ENCODE results near the gene EIF4A3. TPM values are rescaled to one million over a fixed set of nuclear protein-coding genes. Genes with fewer than 3 reads are reported as not detected.

The EIF4A3 gene
- total and polyA plus RNA-seq, 9 of the 15 experiments (the other 6 are each of a cell fraction or from before 2014, with no cell fraction given) = 62.7 to 171 (median 127) TPM

DNA sequence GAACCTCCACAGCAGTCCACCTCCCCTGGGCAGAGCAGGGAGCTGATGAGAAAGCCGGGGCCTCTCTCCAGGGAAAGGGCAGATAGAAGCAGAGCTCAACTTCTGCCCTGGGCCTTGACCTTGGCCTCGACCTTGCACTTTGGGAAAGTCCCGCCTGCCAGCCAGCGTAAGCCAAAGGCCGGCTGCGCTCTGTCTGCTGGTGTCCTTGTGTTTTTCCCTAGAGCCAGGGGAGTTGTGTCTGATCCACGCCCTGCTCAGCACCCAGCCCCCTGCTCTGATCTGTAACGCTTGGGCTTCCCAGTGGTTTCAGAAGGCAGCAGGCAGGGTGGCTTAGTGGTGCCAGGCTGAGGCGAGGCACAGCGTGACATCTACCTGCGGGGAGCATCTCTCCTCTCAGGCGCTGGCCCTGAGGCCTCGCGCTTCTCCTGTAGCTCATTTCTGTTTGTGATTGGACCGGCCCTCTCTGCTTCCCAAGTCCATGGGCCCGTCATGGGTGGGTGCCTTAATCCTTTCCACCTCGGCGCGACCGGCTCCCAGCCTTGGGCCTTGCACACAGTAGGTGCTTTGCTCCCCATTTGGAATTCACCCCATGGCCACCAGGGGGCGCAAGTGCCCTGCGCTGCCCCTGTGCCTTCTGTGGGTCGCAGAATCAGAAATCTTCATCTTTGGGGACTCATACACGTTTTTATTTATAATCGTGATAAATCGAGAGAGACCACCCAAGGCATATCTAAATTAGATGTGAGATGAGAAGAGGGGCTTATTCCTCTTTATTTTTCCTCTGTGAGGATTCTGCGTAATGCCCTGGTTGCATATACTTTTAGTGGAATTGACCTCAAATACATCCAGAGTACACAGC is 49.0 kb upstream of the EIF4A3 start (continued):
- TF ChIP-seq ZBTB40 (IDR thresholded peaks at IDR 0.05) (no peak), ZBTB40 (CRISPR knock-in tag; IDR thresholded peaks at IDR 0.05) (no peak), CHD7 (IDR thresholded peaks at IDR 0.05; ENCODE audit: low read depth, low read length) (no peak), STAT5A (IDR thresholded peaks at IDR 0.05; ENCODE audit: borderline replicate concordance, low read length) (no peak)
